Gastrocnemius medialis (tissue), 4 donors: Measurements from ENCODE around the gene CCDC39. TPM values are rescaled to one million over a fixed set of nuclear protein-coding genes. Genes with fewer than 3 reads are reported as not detected.

Experiments used
- ATAC-seq, 2 donors: fragments of 150-250 bp; one replicate each; pipeline ENCODE4 v1.9.1; 2016
- DNase-seq, 2 donors: peaks; one replicate each; pipeline ENCODE4 v3.0.0-alpha.2; 2019
- H3K27ac ChIP-seq, 4 donors: fragments of 200-600 bp; sonication (generic); 1 replicate in 1 of 4; 2 replicates in 3 of 4; pipeline ENCODE4 v1.5.1; 2016 to 2018; ENCODE audit warnings: mild to moderate bottlenecking in 2 of 4, moderate library complexity in 1 of 4
- H3K27me3 ChIP-seq, 3 donors: fragments of 200-600 bp; sonication (generic) in 2 of 3; 1 replicate in 1 of 3; 2 replicates in 2 of 3; pipeline versions ENCODE4 v1.5.1 to v1.6.0; 2016 to 2019; ENCODE audit warnings: mild to moderate bottlenecking in 1 of 3, moderate library complexity in 1 of 3
- H3K36me3 ChIP-seq, 2 donors: fragments of 200-600 bp; sonication (generic) in 1 of 2; one replicate each; pipeline ENCODE4 v1.5.1; 2017 to 2018
- H3K4me1 ChIP-seq, 2 donors: fragments of 200-600 bp; sonication (generic) in 1 of 2; one replicate each; pipeline ENCODE4 v1.5.1; 2016 to 2017; ENCODE audit warnings: mild to moderate bottlenecking in 2 of 2
- H3K4me3 ChIP-seq, 4 donors: fragments of 200-600 bp; sonication (generic) in 3 of 4; 1 replicate in 1 of 4; 2 replicates in 3 of 4; pipeline ENCODE4 v1.5.1; 2016 to 2019; ENCODE audit warnings: mild to moderate bottlenecking in 2 of 4
- H3K9me3 ChIP-seq, 3 donors: fragments of 200-600 bp; sonication (generic) in 2 of 3; 1 replicate in 1 of 3; 2 replicates in 2 of 3; pipeline ENCODE4 v1.5.1; 2016 to 2019
- CTCF ChIP-seq, 5 experiments: fragments of 450-650 bp in 3 of 5; fragments of 200-600 bp in 2 of 5; sonication (generic) in 2 of 5; IDR thresholded peaks in 4 of 5; conservative IDR thresholded peaks in 1 of 5; 1 replicate in 4 of 5; 2 replicates in 1 of 5; pipeline ENCODE4 v1.5.1; 2016 to 2019; ENCODE audit warnings: antibody characterized with exemption in 5 of 5, mild to moderate bottlenecking in 3 of 5, moderate library complexity in 3 of 5
- POLR2A ChIP-seq, 2 donors: fragments of 450-650 bp; IDR thresholded peaks; one replicate each; pipeline ENCODE4 v1.6.1; 2017; ENCODE audit warnings: antibody characterized with exemption in 2 of 2, mild to moderate bottlenecking in 2 of 2, moderate library complexity in 2 of 2
- in situ Hi-C, 4 donors: fragments of 200-750 bp; cut with MboI; loops; one replicate each; pipeline versions ENCODE4 v1.15.0 to v1.8.0; 2017; ENCODE audit warnings: low sequenced_read_pairs in 4 of 4
- intact Hi-C: fragments of 100-400 bp; cut with DNase I; formaldehyde crosslinking; loops from one replicate; pipeline ENCODE4 v1.15.1; 2023; ENCODE audit warnings: low total_unique reads
- total RNA-seq, 4 donors: library from RNA; depleted of rRNA; stranded (reverse); fragments of >200 nt; gene quantifications; one replicate each; pipeline versions ENCODE4 v1.1.0 to v1.2.3, GENCODE V29; 2016

CCDC39 gene
- total RNA-seq, 4 donors from 2014 or later, result 1.0 to 1.2 TPM; not detected in 2

- no peaks in the 10 kb centered on the region for H3K9me3 ChIP-seq
- no peak overlapping the region for H3K27ac ChIP-seq
- ATAC-seq, result no peak
- no peak overlapping the region for H3K4me3 ChIP-seq
- H3K27me3 ChIP-seq, result no peaks in the 10 kb centered on the region
- intact Hi-C loops, result no loop called here
- in situ Hi-C loops, result no loop called here
- TF ChIP-seq POLR2A (IDR thresholded peaks at IDR 0.05) (no peak), CTCF (IDR thresholded peaks at IDR 0.05 in 4 of 5, conservative IDR thresholded peaks at IDR 0.05 in 1 of 5) (no peak)
- DNase-seq, result no peak
- no peaks in the 10 kb centered on the region for H3K4me1 ChIP-seq
- H3K36me3 ChIP-seq, result no peaks in the 10 kb centered on the region
Measured at GRCh38 chr3:180640987-180641386, 38.3 kb downstream of the CCDC39 start.

GRCh38 chr3:180633722-180634121 is 45.6 kb downstream of the CCDC39 start:
- H3K27ac ChIP-seq, result no peak overlapping the region
- H3K9me3 ChIP-seq, result no peaks in the 10 kb centered on the region
- no peaks in the 10 kb centered on the region for H3K27me3 ChIP-seq
- H3K4me3 ChIP-seq, result no peak overlapping the region
- intact Hi-C loops (no loop called here), in situ Hi-C loops (no loop called here)
- no peak for DNase-seq
- ATAC-seq, result no peak
- H3K36me3 ChIP-seq, result no peaks in the 10 kb centered on the region
- no peaks in the 10 kb centered on the region for H3K4me1 ChIP-seq
- TF ChIP-seq CTCF (IDR thresholded peaks at IDR 0.05 in 4 of 5, conservative IDR thresholded peaks at IDR 0.05 in 1 of 5) (no peak), POLR2A (IDR thresholded peaks at IDR 0.05) (no peak)

GRCh38 chr3:180631317-180631716 is 48.0 kb downstream of the CCDC39 start:
- no peaks in the 10 kb centered on the region for H3K4me1 ChIP-seq
- no peak overlapping the region for H3K27ac ChIP-seq
- H3K27me3 ChIP-seq, result no peaks in the 10 kb centered on the region
- intact Hi-C loops (no loop called here), in situ Hi-C loops (no loop called here)
- no peak overlapping the region for H3K4me3 ChIP-seq
- no peak for ATAC-seq
- TF ChIP-seq POLR2A (IDR thresholded peaks at IDR 0.05) (no peak), CTCF (IDR thresholded peaks at IDR 0.05 in 4 of 5, conservative IDR thresholded peaks at IDR 0.05 in 1 of 5) (no peak)
- H3K36me3 ChIP-seq, result no peaks in the 10 kb centered on the region
- DNase-seq, result no peak
- no peaks in the 10 kb centered on the region for H3K9me3 ChIP-seq

GRCh38 chr3:180630371-180630770 is 48.9 kb downstream of the CCDC39 start:
- no peak overlapping the region for H3K4me3 ChIP-seq
- ATAC-seq (no peak), DNase-seq (no peak)
- no peaks in the 10 kb centered on the region for H3K4me1 ChIP-seq
- no peak overlapping the region for H3K27ac ChIP-seq
- no peak for TF ChIP-seq CTCF (IDR thresholded peaks at IDR 0.05 in 4 of 5, conservative IDR thresholded peaks at IDR 0.05 in 1 of 5)
- TF ChIP-seq POLR2A (IDR thresholded peaks at IDR 0.05), result no peak
- in situ Hi-C loops, result no loop called here
- intact Hi-C loops, result no loop called here
- no peaks in the 10 kb centered on the region for H3K9me3 ChIP-seq
- no peaks in the 10 kb centered on the region for H3K27me3 ChIP-seq
- no peaks in the 10 kb centered on the region for H3K36me3 ChIP-seq

GRCh38 chr3:180626844-180627243 is 52.4 kb downstream of the CCDC39 start:
- TF ChIP-seq POLR2A (IDR thresholded peaks at IDR 0.05) (no peak), CTCF (IDR thresholded peaks at IDR 0.05 in 4 of 5, conservative IDR thresholded peaks at IDR 0.05 in 1 of 5) (no peak)
- no peaks in the 10 kb centered on the region for H3K36me3 ChIP-seq
- no peaks in the 10 kb centered on the region for H3K9me3 ChIP-seq
- in situ Hi-C loops (no loop called here), intact Hi-C loops (no loop called here)
- no peaks in the 10 kb centered on the region for H3K27me3 ChIP-seq
- no peak overlapping the region for H3K27ac ChIP-seq
- no peaks in the 10 kb centered on the region for H3K4me1 ChIP-seq
- H3K4me3 ChIP-seq, result no peak overlapping the region
- no peak for ATAC-seq
- no peak for DNase-seq
